ENCODE results near the gene C1orf185. TPM values are rescaled to one million over a fixed set of nuclear protein-coding genes. Genes with fewer than 3 reads are reported as not detected.

The C1orf185 gene
- not detected in 2 replicates for polyA plus RNA-seq (2012; rRNA removed)
- 0.03 TPM in 1 of 2 replicates, not detected in the other for polyA plus RNA-seq (2012; cell fraction: cytosol; rRNA removed)
- polyA plus RNA-seq (2012; cell fraction: nucleus; rRNA removed): not detected in 2 replicates

DNA sequence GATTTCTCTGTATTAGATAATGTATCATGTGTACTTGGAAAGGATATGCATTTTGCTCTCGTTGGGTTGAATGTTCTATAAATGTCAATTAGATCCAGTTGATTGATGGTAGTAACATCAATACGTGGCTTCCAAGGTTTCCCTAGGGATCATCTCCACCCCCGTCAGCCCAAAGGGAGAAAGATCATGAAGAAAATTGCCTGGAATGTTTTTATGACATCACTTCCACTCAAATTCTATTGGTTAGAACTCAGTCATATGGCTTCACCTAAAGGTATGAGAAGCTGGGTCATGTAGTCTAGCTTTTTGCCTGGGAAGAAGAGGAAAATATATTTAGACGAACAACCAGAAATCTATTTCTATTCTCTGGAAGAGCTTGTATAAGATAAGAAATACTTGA is at the start of gene C1orf185:
Gene C1orf185, plus strand, starts transcription at position 253 of the 400 bp plus-strand sequence. Its CDS starts 6 bp downstream, at position 259.
- no peak for DNase-seq
- Histone ChIP-seq H3K4me2 (no peak within 1 kb of the TSS), H3K9me3 (no peaks in the 10 kb centered on the region), H3F3A (replicated peaks; ENCODE audit: insufficient read depth) (no peaks in the 10 kb centered on the region), H3K4me3 (ENCODE audit: low read depth in 2 of 2, low read length in 1 of 2) (no peak within 1 kb of the TSS), H3K27ac (ENCODE audit: low read depth in 2 of 2, low read length in 1 of 2) (no peak within 1 kb of the TSS), H3K36me3 (replicated peaks in 1 of 2; ENCODE audit: control insufficient read depth in 1 of 2, insufficient read depth in 2 of 2, low read length in 1 of 2) (no peaks in the 10 kb centered on the region), H3K79me2 (ENCODE audit: insufficient read depth) (no peaks in the 10 kb centered on the region), H3K9me2 (no peaks in the 10 kb centered on the region), H3K4me1 (ENCODE audit: control insufficient read depth in 1 of 2, insufficient read depth in 2 of 2, low read depth in 1 of 2, low read length in 1 of 2) (no peaks in the 10 kb centered on the region; a peak in 1 of 4 replicates), H3K27me3 (ENCODE audit: insufficient read depth) (no peaks in the 10 kb centered on the region), H4K20me1 (ENCODE audit: insufficient read depth) (no peaks in the 10 kb centered on the region), H2AFZ (ENCODE audit: low read depth) (no peak within 1 kb of the TSS), H3K9ac (no peak within 1 kb of the TSS)
- WGBS (ENCODE audit: low lambda C conversion rate): 72% methylated on average over 4 of the region's 4 CpGs
- POLR2A ChIA-PET: no interaction called here
- TF ChIP-seq FOXJ3 (CRISPR knock-in tag; IDR thresholded peaks at IDR 0.05) (no peak), RFX5 (IDR thresholded peaks at IDR 0.05; ENCODE audit: low read length) (no peak), ELF1 (IDR thresholded peaks at IDR 0.05) (no peak), GATA2 (CRISPR knock-in tag; IDR thresholded peaks at IDR 0.05) (no peak), RXRA (IDR thresholded peaks at IDR 0.05; ENCODE audit: borderline replicate concordance, low read depth) (no peak), ZBTB33 (IDR thresholded peaks at IDR 0.05; ENCODE audit: borderline replicate concordance, low read depth) (no peak), USF1 (IDR thresholded peaks at IDR 0.05; ENCODE audit: borderline replicate concordance, low read depth) (no peak)
- CTCF ChIA-PET: interaction anchor here (0.9 to 1.5 kb wide), 2 partner anchors 87 to 89 kb away, joined by 3 to 5 read pairs; no protein-coding TSS in a partner anchor

- POLR2A ChIA-PET: no interaction called here
- H3K9me3 ChIP-seq: peaks cover 6% of the 10 kb centered on the region
- no peak overlapping the region for H3K4me2 ChIP-seq
- H3K27ac ChIP-seq (ENCODE audit: low read depth in 2 of 2, low read length in 1 of 2): no peak overlapping the region
- H3K9me2 ChIP-seq: no peaks in the 10 kb centered on the region
- H3K36me3 ChIP-seq (replicated peaks in 1 of 2; ENCODE audit: control insufficient read depth in 1 of 2, insufficient read depth in 2 of 2, low read length in 1 of 2): no peaks in the 10 kb centered on the region
- no peaks in the 10 kb centered on the region for H3K27me3 ChIP-seq (ENCODE audit: insufficient read depth)
- no peak for DNase-seq
- no peaks in the 10 kb centered on the region for H3K79me2 ChIP-seq (ENCODE audit: insufficient read depth)
- no CpG with 5 or more reads among the region's 5 CpGs for WGBS (ENCODE audit: low lambda C conversion rate)
- no peak overlapping the region for H3K4me3 ChIP-seq (ENCODE audit: low read depth in 2 of 2, low read length in 1 of 2)
- TF ChIP-seq RXRA (IDR thresholded peaks at IDR 0.05; ENCODE audit: borderline replicate concordance, low read depth): no peak
- peak; percentile 22 for TF ChIP-seq CTCF (IDR thresholded peaks at IDR 0.05)
- TF ChIP-seq SIN3A (IDR thresholded peaks at IDR 0.05; ENCODE audit: borderline replicate concordance, low read depth, low read length): no peak
- TF ChIP-seq FOXM1 (IDR thresholded peaks at IDR 0.05; ENCODE audit: low read depth): no peak
- no peak for TF ChIP-seq CHD2 (IDR thresholded peaks at IDR 0.05; ENCODE audit: low read length, partially characterized antibody)
- no peak for TF ChIP-seq TAF1 (IDR thresholded peaks at IDR 0.05; ENCODE audit: borderline replicate concordance, low read depth, low read length)
- no peak for TF ChIP-seq EZH2phosphoT487 (IDR thresholded peaks at IDR 0.05; ENCODE audit: borderline replicate concordance, low read depth)
- TF ChIP-seq RCOR1 (IDR thresholded peaks at IDR 0.05; ENCODE audit: low read length): no peak
- no peak for TF ChIP-seq POLR2AphosphoS5 (IDR thresholded peaks at IDR 0.05; ENCODE audit: low read depth, low read length)
- TF ChIP-seq ZBTB33 (IDR thresholded peaks at IDR 0.05; ENCODE audit: borderline replicate concordance, low read depth): no peak
- TF ChIP-seq RAD21 (IDR thresholded peaks at IDR 0.05; ENCODE audit: low read length): peak; percentile 43
- no peak for TF ChIP-seq USF1 (IDR thresholded peaks at IDR 0.05; ENCODE audit: borderline replicate concordance, low read depth)
- no peak overlapping the region for H2AFZ ChIP-seq (ENCODE audit: low read depth)
- H4K20me1 ChIP-seq (ENCODE audit: insufficient read depth): no peaks in the 10 kb centered on the region
- no peak overlapping the region for H3K9ac ChIP-seq
- CTCF ChIA-PET: no interaction called here
- H3K4me1 ChIP-seq (ENCODE audit: control insufficient read depth in 1 of 2, insufficient read depth in 2 of 2, low read depth in 1 of 2, low read length in 1 of 2): peaks cover 0 to 6% of the 10 kb centered on the region in 2 experiments; a peak in 1 of 4 replicates
- peaks cover 36% of the 10 kb centered on the region for H3F3A ChIP-seq (replicated peaks; ENCODE audit: insufficient read depth)
These were observed 43.2 kb upstream of the C1orf185 start for GRCh38 chr1:51058858-51059257.
